COLO829 (cell line): ENCODE results near the gene RNF150.

Source experiments
- DNase-seq: peaks from one replicate; pipeline ENCODE4 v3.0.0; 2012; ENCODE audit warnings: low spot score

The RNF150 gene

DNA sequence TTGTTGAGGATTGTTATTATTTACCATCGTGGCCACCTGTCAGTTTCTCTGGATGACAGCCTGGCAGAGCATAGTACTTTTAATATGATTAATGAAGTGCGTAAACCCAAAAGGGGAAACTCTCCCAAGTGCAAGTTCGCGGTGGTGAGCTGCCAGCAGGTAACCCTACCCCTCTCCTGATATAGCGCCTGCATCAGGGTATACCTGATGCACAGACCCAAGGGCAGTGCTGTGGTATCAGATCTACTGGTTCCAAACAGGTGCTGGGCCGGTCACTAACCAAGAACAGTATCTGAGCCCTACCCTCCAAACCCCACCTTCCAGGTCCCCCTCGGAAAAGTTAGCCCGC lies 1.6 kb downstream of the RNF150 start:
- no peak for DNase-seq

DNA sequence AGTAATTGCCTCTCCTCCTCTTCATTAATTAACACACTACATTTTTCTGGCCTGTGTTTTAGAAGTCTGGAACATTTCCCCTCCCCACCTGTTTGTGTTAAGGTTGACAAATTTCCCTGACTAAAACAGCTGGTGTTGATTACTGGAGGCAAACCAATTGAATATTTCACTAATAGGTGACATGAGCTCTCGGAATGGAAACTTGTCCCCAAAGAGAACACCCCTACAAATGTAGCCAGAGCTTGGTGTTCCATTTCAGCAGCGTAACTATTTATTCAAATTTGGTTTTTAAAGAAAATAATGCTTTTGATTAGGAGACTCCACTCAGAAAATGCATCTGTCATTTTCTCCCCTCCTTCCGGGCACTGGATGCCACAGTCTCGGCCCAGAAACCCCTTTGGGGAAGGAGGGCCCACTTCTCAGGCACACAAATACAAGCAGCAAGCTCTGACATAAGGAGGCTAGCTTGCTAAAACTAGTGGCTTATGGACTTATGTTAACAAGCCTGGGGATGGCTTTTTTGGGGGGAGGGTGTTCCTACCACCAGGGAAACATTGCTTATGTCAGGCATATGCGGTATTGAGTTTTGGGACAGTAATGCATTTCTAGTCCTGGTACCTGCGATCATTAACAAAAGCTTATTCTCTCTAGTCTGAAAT lies 2.2 kb downstream of the RNF150 start:
- no peak for DNase-seq

DNA sequence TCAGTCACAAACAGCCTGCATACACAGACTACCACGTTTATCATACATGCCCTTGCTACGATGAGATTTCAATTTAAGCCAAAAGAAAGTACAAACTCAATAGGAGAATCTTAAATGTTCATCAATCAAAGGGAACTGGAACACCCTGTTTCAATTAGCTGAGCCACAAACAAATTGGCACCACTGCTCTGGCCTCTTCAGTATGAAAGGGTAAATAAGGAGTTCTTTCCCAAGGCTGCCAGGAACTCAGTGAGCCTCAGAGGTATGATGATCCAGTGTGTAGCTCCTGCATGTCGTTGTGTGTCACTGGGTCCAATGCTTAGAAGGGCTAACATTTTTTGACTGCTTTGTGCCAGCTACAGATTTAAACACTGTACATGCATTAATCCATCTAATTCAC lies 5.4 kb downstream of the RNF150 start:
- DNase-seq = no peak

DNA sequence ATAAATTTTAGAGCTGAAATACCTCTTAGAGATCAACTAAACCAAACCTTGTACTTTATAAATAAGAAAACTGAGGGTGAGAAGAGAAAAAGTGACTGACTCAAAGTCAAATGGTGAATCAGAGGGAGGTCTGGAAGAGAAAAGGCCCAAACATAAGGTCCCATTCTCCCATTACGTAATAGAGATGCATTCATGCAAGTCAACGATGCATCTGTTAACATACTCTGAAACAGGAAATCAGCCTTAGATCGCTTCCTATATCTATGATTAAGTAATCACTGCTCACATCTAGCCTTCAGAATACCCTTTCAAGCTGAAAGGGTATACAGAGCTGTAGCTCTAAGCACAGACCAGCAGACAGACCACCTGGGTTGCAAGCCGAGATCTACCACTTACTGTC lies 6.5 kb downstream of the RNF150 start:
- no peak for DNase-seq

DNA sequence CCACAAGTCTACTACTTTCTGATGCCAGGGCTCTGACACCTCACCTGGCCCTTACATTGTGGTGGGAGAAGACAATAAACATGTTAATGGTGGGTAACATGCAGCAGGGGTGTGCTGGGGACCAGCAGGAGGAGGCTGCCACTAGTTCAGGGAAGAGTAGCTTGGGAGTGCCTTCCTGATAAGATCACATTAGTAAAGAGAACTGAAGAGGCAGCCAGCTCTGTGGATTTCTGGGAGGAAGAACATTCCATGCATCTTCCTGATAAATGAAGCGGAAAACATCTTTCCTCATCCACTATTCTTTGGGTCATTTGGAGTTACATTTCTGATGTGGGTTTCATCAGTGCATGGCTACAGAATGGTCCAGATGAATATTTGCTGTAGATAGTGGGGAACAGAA lies 9.0 kb downstream of the RNF150 start:
- DNase-seq = no peak

DNA sequence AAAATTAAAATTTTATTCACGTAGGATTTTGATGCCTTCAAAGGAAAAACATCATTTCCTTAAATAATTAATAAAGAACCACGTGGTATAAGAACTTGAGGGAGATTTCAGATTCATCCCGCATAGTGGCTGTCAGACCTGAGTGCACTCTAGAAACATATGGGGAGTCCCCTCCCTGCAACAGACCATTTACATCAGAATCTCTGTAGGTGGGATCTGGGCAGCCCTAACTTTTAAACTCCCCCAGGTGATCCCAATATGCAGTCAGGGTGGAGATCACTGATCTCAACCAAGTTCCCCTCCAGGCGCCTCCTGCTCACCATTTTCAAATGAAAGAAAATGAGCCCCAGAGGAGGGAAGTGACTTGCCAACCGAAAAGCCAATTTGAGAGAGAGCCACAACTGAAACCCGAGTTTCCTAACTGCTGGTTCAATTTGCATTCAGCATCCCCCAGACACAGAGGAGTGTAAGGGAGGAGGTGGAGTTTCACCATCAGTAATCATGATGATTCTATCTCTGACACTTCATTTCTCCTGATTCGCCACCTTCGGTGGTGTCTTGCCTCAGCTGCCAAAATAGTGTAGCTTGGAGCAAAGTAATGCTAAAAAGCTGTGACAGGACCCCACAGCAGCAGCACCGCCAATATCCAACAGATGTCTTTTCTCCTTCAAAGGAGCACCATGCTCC lies 11.4 kb downstream of the RNF150 start:
- no peak for DNase-seq

DNA sequence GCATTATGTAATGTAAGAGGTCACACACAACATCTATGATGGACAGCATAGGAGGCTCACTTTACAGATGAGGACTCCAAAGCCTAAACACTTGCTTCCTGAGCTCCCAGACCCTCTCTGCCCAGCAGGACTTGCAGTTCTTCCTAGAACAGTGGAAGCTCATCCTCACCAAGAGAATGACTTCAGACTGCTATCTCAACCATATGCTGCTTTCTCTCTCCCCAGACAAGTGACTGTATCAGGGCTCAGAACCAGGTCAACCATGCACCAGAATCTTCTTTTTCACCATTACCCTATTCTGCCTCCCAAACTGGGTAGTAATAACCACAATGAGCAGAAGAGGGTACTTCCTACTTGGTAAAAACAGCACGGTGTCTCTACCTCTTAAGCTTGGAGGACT lies 12.2 kb downstream of the RNF150 start:
- no peak for DNase-seq

DNA sequence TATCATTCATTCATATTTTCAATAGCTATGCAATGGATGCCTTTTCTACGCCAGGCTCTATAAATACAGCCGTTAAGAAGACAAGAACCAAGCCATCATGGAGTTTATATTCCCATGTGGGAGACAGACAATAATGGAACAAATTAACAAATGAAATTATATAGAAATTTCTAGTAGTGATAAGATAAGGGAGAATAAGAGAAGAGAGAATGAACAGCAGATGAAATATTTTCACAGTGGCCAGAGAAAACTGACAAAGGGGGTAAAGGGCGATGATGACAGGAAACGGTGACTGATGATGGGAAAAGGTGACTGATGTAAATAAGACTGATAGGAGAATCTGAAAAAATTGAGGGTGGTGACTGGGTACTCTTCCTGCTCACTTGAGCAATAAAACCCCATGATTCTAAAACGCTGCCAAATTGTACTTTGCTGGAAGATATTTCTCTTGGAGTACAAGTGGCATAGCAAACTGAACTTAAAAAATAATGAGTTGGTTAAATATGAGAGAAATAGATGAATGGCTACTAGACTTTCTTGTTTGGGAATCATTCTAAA lies 13.2 kb downstream of the RNF150 start:
- no peak for DNase-seq

DNA sequence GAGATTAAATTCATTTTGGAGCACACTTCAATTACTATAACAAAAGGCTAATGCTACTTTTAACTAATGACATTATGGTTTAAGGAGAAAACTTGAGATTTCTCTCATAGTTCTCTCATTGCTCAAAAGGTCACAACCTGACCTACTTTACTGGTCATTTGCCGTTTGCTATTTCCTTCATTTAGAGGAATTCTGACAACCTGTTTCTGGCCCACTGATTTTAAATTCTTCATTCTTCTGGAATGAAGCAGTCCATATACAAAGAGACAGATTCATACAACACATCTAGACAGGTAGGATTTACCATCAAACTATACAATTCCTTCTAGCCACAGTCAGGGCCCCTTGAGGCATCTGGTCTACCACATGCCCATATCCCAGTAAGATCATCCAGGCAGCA lies 14.2 kb downstream of the RNF150 start:
- DNase-seq = no peak

DNA sequence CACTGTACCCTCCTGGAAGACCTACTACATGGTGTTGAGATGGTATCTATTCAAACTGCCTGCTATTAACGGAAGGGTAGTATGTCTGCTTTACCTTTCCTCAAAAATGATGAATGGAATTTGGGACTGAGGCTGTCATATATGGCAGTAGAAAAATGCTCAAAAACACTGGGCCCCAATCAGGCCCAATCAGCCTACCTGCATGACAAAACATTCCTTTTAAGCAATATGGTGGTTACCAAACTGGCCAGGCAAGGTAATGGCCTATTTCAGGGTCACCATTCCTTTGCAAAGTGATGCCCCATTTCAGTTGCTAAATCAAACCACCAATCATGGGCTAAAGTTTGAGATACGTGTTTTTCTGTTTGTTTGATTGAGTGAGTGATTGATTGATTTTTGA lies 14.9 kb downstream of the RNF150 start:
- DNase-seq = no peak

DNA sequence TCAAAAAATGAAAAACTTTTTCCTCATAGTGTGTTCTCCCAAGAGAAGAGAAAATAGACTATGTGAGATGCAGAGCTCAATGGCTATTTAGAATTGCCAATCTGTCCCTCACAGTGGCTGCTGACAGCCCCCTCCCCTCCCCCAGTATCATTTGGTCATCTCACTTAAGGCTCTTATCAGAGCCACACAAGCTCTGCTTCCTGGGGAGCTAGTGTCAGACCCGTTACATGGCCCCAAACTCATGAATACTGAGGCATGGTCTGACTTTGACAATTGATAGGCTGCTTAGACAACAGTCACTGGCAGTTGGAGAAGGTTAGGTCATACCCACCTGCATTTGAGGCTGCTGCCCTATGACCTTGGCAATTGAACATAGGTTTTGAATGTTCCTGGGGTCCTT lies 15.3 kb downstream of the RNF150 start:
- DNase-seq = no peak

DNA sequence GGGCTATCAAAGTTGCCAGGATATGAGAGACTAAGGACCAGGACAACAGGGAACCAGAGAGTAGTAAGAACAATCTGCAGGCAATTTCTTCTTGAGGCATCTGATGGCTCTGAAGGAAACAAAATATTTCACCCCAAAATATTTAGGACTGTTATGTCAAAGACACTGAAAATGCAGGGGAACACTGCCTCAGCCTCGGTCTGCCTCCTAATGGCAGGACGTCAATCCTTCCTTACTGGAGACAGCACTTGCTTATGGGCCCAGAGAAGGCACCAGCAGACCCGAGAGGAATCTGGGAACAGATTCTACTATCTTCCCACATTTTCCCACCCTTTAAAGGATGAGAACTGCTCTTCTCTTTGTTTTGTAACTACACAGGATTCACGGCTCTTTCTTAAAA lies 23.3 kb downstream of the RNF150 start:
- no peak for DNase-seq

DNA sequence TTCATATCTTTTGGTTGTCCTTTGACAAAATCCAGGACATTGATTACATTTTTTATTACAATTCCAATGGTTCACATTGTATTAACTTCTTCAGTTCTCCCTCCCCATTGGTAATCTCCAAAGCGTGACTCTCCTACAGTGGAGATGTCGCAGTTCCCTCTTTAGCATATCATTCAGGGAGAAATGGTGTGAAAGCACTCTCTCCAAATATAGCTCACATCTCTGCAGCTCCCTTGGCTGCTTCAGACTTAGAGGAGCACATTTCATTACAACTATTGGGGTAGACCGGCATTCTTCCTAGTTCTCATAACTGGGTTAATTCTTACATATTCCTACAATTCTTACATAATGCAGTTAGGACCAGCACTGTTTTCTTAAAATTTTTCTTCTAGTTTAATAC lies 25.3 kb downstream of the RNF150 start:
- no peak for DNase-seq

DNA sequence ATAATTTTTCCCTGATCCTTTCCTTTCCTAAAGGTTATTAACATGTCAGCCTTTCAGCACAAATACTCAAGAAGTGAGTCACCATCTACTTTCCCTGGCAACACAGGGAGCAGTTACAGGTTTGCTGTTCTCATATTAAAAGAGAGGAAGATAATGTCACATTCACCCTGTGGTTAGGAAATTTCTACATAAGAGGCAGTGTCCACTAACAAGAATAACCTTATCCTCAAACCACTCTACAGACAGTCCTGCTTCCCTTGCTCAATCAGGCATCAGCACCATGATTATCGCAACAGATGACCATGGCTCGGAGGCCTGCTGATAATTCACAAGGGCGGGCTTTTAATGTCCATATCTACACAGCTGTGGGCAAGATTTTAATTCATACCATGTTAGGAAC lies 30.9 kb downstream of the RNF150 start:
- DNase-seq = peak; percentile 84

DNA sequence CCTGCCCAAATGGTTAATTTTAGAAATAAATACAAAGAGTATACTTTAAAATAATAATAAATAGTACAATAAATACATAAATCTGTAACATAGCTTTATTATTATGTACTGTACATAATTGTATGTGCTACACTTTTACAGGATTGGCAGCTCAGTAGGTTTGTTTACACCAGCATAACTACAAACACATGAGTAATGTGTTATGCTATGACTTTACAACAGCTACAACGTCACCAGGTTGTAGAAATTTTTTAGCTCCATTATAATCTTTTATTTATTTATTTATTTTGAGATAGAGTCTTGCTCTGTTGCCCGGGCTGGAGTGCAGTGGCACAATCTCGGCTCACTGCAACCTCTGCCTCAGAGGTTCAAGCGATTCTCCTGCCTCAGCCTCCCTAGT lies 31.8 kb downstream of the RNF150 start:
- no peak for DNase-seq

DNA sequence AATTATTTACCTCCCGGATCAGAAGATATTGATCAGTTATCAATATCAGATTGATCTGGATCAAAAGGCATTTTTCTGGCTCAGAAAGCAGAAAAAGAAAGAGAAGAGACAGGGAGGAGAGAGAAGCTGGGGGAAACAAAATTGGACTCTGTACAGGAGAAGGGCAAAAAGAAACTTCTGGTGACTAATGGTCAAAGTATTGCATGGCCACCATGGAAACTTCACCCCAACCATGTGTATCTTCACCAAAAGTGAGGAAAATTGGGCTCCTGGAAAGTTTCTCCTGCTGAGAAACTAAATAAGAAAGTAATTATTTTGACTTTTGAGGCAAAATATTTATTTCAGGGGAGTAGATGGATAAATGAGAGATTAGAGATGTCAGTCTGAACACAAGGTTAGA lies 33.9 kb downstream of the RNF150 start:
- DNase-seq = no peak

DNA sequence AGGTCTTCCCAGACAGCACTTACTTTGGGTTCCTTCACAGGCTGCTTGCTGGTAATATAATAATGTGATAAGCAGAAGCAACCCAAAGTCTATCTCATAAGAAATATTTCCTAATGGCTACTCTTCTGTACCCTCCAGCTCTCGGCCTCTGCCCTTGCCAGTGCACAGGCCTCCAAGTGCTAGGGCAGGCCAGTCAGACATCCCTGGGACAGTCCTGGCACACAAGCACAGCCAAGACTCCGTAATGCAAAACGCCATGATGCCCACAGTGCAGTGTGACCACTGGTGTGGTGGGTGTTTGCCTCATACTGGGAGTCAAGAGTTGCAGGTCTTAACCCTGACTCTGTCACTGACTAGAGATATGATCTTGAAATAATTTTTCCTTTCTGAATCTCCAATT lies 35.1 kb downstream of the RNF150 start:
- DNase-seq = no peak

DNA sequence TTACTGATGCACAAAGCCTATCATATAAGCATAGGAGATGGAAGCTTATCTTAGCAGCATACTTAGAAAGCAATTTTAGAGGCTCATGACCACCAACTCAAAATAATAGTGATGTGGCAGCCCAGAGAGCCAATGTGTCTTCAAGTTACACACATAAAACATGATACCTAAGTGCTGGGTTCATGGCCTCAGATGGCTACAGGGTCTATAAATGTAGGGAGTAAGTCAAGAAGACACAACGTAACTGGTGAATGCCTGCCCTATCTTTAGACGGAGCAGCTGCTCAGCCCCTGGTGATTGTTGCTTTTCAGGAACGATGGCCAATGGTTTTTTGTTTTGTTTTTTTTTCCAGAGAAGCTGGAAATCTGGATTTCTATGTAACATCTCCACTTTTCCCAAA lies 42.8 kb downstream of the RNF150 start:
- DNase-seq = no peak

DNA sequence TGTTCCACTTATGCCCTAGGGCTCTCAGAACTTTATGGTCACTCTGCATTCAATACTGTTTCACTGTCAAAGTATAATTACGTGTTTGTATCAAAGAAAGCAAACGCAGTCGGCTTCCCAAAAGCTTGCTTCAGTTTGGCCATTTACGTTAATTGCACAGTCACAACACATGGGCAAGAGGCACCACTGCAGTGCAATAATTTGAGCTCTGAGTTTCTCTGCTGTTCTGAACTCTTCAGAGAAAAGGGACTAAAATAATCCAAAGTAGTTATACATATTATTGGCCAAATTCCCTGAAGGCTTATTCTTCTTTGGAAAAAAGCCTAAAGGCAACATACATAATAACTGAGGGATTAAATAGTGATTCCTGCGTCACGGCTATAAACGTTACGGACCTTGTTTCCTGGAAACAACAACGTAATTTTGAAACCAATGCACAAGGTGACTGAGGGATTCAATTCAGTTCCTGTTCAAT lies 51.3 kb downstream of the RNF150 start:
- peak; percentile 63 for DNase-seq

DNA sequence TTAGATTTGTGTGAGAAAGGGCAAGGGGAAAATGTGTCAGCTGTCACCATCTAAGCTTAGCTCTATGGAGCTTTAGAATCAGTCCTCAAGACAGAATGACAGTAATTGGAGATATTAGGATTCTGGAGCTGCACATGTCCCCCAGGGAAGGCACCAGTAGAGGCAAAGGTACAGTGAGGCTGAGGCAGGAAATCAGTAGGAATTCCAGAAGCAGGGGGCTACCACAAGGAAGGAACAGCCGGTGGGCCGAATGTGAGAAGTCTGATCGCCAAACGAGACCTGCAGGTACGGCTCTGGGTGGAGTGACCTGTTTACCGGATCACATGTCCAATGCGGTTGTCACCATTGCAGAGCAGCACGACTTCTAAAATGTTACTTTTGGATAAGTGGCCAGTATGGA lies 52.6 kb downstream of the RNF150 start:
- DNase-seq = no peak

DNA sequence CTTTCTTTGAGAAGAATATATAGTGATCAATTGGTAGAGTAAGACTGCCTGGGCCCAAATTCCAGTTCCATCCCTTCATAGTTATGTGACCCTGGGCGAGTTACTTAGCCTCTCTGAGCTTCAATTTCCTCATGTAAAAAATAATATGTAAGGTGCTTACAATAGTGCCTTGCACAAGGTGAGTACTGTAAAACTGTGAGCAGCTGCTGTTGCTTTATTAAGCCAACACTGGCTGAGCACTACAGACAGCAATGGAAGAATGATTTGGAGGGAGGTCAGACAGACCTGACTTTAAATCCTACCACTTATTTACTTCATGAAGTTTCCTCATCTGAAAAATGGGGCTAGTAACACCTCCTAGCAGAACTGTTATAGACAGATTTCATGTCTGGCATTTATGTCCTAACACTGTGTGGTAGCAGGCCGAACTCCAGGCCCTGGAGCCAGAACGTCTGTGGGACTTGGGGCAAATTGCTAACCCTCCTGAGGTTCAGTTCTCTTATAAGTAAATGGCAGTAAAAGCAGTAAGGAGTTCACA lies 53.8 kb downstream of the RNF150 start:
- DNase-seq = no peak

DNA sequence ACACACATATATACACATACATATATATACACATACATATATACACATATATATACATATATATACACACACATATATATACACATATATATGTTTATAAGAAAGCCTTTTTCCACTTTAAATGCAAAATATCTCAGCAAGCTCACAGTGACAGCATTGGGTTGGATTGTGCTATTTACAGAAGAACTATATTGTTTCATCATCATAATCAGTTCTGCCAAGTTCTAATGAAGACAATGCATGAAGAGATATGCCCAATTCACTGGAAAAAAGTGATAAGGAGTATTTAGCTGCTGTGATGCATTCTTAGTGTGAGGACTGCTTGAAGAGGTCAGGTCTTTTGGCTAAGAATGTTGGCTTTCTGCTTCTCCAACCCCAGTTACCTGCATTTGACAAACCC lies 54.4 kb downstream of the RNF150 start:
- no peak for DNase-seq

DNA sequence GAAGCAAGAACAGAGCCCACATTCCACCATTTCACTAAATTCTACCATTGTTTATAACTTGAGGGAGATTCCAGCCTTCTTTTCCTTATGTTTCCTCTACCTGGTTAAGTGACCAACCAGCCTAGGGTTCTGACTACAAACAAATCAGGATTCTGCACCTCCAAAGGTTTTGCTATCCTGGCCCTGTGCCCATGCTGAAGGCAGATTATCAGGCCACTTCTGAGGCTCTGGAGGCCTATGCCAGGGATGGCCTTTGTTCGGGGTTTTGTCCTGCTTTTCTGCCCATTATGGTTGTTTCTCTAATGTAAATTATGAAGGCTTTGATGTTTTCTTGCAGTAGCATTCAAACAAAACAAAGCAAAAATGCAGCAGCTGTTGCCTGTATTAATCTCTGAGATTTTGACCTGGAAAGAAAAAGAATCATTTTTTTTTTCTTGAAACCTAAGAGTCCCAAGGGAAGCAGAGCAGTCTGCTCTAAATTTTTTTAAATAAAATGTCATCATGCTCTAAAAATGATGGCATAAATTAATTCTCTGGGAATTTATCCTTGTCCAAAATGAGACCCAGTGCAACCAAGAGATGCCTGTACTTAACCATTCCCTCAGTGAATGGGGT lies 55.6 kb downstream of the RNF150 start:
- DNase-seq = no peak
